SW 1271 (cell line): ENCODE results near the gene ZFR.
"Not testable (repeated sequence)": the region's sequence is repeated elsewhere in the genome, so short reads cannot be mapped to it uniquely, and the experiment has no call there.

Experiments used
- DNase-seq, 2 experiments: peaks; one replicate each; lab custom pipeline; 2025; lab: John Stamatoyannopoulos, UW

The ZFR gene

DNA sequence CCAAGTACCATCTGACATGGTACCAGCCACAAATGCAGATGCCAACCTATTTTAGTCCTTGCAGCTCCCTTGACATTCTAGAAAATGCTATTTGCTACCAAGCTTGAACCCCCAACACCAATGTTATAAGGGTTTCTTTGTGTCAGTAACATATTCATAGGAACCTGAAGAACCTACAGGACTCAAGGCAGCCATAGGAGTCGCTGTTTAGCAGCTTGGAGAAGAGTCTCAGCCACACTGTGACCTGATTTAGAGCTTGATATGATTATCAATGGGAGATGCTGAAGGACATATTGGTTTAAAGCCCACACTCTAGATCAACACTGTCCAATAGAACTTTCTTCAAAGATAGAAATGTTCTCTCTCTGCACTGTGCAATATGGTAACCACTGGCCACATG, 6.4 kb upstream of the ZFR start:
- DNase-seq = no peak

DNA sequence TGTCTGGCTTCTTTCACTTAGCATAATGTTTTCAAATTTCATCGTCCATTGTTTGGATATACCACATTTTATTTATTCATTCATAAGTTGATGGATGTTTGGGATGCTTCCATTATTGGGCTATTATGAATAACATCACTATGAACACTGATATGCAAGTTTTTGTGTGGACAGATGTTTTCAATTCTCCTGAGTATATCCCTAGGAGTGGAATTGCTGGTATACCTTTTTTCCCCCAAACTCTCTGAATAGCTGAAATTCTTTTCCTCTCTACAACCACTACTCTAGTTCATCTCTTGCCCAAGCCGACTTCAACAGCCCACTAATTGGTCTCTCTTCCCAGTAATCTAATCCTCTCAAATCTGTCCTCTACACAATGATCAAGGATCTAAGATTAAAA, 4.7 kb upstream of the ZFR start:
- no peak for DNase-seq

- DNase-seq = no peak
These were observed 2.1 kb upstream of the ZFR start for GRCh38 chr5:32446630-32447029.

DNA sequence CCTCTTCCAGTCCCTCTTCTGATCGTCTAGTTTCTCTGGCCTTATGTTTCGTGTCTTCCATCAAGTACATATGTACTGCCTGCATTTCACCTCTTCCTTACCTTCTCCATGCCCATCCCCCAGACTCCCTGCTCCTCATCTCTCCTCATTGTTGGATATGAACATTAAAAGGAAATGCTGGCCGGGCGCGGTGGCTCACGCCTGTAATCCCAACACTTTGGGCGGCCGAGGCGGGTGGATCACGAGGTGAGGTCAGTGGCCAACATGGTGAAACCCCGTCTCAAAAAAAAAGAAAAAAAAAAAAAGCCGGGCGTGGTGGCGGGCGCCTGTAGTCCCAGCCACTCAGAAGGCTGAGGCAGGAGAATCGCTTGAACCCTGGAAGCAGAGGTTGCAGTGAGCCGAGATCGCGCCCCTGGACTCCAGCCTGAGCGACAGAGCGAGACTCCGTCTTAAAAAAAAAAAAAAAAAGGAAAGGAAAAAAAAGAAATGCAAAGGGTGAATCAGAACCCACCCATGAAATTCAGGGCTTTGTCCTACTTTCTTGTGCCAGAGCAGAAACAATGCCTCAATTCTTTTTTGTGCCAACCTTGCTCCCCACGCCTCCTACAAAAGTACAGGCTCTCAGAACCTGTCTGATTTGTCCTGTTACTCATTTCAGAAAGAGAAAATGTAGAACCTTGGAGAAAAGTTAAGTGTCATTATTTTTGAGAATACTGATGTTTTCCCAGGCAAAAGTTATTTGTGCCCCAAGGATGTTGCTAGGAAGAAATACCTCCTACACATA, 1.5 kb upstream of the ZFR start:
- no peak for DNase-seq

DNA sequence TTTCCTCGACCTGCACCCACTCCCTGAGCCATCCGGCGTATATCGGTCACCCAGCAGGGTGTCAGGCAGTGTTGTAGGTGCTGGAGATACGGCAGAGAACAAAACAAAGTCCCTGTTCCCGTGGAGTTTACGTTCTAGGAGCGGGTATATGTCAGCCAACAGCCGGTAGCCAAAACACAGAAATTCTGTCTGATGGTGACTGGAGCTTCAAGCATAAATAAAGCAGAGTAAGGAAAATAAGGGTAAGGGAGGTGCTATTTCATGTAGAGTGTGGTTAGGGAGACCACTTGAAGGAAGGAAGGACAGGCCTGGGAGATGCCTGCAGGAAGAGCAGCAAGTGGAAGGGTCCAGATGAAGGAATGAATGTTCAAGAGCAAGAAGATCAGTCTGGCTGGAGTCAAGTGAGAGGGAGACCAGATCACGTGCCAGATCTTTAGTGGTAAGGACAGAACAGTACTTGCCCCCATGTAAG, 783 bp upstream of the ZFR start:
- no peak for DNase-seq

- peak in 1 of 2 experiments; percentile 81 for DNase-seq
These were observed 754 bp downstream of the ZFR start for GRCh38 chr5:32443541-32444430.

DNA sequence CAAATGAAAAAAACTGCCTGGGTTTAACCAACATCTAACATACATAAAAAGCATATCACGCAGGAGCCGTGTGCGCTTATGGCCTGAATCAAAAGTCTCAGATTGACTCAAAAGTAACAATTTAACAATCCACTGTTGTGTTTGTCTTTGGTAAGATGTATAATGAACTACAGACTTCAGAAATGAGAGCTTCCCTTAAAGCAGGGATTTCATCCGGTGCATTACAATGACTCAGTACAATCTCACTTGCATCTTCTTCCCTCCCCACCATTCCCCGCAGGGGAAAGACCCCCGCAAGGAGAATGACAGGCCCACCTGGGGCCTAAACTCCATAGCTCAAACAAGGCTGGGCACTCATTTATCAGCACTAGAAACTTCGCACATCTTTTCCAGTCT, 1.4 kb downstream of the ZFR start:
- peak in 1 of 2 experiments; percentile 58 for DNase-seq

- DNase-seq = no peak
These were observed 5.4 kb downstream of the ZFR start for GRCh38 chr5:32439086-32439642.

- no peak for DNase-seq
These were observed 7.8 kb downstream of the ZFR start for GRCh38 chr5:32436553-32437242.

DNA sequence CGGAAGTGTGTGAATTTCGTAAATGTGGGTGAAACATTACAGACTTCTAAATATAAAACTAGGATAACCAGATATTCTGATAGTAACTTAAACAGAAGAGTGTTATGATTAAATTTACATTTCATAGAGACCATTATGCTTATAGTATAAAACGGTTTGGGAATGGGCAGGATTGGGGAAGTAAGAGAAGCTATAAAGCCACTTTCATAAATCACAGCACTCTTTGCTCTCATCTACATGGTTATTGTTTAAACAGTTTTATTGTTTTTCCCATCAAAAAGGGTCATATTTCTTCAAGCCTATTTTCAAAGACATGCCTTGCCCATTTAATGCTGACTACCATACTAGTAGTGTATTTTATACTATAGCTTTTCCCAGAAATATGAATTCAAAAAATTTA, 9.2 kb downstream of the ZFR start:
- no peak for DNase-seq

DNA sequence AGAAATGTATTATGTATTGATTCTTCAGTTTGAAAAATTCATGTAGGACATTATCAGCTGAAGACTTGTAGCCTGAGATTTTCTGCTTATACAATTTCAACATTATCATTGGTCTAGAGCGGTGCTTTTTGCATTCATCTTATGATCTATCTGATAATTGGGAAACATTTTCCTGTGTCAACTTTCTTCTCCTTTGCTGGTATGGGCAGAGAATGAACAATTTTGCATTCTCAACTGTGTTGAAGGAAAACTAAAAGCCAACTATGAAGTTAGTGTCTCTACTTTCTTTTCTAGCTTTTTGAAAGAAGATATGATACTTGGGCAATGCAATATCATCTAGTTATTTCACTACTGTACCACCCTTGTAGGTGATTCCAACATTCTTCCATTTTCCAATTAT, 10.3 kb downstream of the ZFR start:
- no peak for DNase-seq

GRCh38 chr5:32432633-32433032, 11.9 kb downstream of the ZFR start:
- no peak for DNase-seq

DNA sequence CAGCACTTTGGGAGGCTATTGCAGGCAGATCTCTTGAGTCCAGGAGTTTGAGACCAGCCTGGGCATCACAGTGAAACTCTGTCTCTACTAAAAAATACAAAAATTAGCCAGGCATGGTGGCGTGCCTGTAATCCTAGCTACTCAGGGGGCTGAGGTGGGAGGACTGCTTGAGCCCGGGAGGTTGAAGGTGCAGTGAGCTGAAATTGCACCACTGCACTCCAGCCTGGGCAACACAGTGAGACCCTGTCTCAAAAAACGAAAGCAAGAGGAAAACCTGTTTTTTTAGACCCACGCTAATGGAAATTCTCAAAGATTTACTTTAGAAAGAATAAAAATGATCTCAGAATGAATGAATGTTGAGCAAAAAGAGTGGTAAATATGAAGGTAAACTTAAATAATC, 13.7 kb downstream of the ZFR start:
- not testable (repeated sequence) for DNase-seq

DNA sequence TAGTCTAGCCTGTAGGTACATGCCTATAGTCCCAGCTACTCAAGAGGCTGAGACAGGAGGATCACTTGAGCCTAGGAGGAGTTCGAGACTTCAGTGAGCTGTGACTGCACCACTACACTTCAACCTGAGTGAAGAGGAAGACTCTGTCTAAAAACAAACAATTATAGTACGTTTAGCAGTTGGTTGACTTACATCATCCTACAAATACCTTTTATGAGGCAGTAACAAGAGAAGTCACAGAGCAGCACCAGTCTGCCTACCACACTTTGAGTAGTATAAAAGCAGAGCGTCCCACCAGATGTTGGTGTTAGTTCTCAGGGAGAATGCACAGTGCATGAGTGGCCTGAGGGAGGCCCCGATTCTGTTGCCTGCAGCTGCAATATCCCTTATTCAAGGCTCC, 16.1 kb downstream of the ZFR start:
- DNase-seq = no peak

- DNase-seq = no peak
These were observed 17.9 kb downstream of the ZFR start for GRCh38 chr5:32426440-32427151.

GRCh38 chr5:32422697-32423096, 21.8 kb downstream of the ZFR start:
- DNase-seq = no peak

DNA sequence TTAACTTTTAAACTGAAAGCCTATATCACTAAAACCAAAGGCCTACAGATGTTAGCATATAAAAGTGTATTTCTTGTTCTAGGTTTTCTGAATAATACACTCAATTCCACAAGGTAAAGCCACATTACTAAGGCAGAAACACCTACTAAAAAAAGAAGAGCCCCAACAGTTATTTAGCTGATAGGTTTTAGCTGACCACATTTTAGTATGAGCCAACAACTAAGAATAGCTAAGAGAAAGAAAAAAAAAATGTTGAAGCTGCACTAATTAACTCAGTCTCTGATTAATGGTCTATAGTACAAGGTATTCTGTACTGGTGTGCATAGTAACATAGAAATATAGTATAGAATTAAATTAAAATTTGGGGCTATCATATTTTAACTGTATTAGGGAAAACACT, 23.5 kb downstream of the ZFR start:
- no peak for DNase-seq

- no peak for DNase-seq
These were observed 24.0 kb downstream of the ZFR start for GRCh38 chr5:32420506-32420905.

DNA sequence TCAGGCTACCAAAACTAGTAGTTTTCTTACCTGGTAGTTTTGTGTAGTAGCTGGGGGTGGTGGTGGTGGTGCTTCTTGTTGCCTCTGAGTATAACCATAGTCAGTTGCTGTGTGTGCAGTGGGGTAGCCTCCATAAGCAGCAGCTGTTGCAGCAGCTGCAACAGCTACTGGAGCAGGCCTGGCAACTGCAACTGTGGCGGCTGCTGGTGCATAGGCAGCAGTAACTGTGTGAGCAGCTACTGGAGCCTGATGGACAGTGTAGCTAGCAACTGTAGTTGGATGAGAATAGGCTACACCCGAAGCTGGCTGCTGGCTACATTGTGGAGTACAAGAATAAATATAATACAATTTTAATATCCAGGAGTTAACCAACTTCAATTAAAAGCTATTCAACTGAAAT, 24.7 kb downstream of the ZFR start:
- no peak for DNase-seq

DNA sequence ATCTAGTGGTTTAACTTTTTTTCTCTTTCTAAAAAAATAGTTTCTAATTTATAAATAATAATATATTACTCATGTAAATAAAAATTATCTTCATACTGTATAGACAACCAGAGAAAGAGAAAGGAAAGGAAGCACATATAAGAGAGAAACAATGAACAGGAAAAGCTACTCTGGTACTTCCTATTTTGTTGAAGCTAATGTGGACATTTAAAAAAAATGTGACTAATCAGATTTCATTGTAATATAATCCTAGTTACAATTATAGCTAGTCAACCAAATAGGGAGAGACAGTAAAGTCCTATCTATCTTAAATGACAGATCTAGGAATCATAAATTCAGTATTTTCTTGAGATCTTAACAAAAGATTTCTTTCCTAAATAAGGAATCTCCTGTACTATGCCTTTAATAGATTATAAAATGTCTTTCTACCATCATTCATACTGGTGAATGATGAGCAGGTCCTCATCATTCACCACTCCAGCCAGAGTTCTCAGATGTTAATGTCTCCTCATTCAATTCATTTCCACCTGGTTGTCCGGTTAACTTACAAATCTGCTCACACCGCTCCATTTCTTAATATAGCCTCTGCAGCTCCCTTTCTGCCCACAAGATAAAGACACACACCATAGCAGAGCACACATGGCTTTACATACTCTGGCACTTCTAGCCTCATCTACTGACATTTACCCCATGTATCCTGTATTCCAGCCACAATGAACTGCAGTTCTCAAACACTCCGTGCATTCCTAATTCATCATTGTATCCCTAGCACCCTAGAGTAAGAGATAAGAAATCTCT, 30.9 kb downstream of the ZFR start:
- DNase-seq = no peak

DNA sequence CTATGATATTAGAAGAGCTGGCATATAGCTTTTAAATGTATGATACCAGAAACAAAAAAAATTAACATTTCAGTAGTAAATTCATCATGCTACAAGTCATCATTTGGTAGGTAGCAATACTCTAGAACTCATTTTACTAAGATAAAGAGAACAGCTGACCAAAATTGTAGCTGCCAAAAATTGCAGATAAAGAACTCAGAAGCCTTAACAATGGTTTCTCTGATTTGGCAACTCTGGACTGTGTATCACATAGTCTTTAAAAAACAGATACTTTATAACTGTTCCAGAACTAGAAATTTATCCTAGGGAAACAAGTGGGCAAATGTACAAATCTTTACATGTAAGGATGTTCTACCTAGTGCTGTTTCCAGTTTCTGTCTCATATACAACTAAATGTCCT, 33.9 kb downstream of the ZFR start:
- no peak for DNase-seq
